HepG2 (cell line): Measurements from ENCODE around the gene NPC1.

Experiments
- BHLHE40 ChIP-seq: IDR thresholded peaks from 2 replicates; pipeline ENCODE4 v1.6.1; 2011; ENCODE audit warnings: low read length, improper control_type of control experiment
- MAZ ChIP-seq, 2 experiments: sonication (generic) in 1 of 2; formaldehyde crosslinking in 1 of 2; IDR thresholded peaks; 2 replicates each; pipeline versions ENCODE4 v1.5.0 to v1.6.1; 2012 to 2020; ENCODE audit warnings: low read depth in 2 of 2, mild to moderate bottlenecking in 2 of 2, borderline replicate concordance in 1 of 2, improper control_type of control experiment in 1 of 2, low read length in 1 of 2, missing genetic modification reagents in 1 of 2, moderate library complexity in 1 of 2
- MED1 ChIP-seq: sonication (generic); formaldehyde crosslinking; IDR thresholded peaks from 2 replicates; pipeline ENCODE4 v1.4.0; 2020; ENCODE audit warnings: missing genetic modification reagents
- MEIS1 ChIP-seq: sonication (generic); formaldehyde crosslinking; IDR thresholded peaks from 2 replicates; pipeline ENCODE4 v1.9.0; 2021; ENCODE audit warnings: mild to moderate bottlenecking, missing genetic modification reagents, moderate library complexity, borderline replicate concordance
- POLR2A ChIP-seq, 2 experiments: IDR thresholded peaks; 2 replicates each; pipeline ENCODE4 v1.6.1; 2011; ENCODE audit warnings: low read depth in 2 of 2, low read length in 2 of 2, mild to moderate bottlenecking in 1 of 2, moderate library complexity in 1 of 2; ENCODE audit not compliant: insufficient read depth in 1 of 2
- POLR2AphosphoS5 ChIP-seq: IDR thresholded peaks from 2 replicates; pipeline ENCODE4 v1.6.1; 2012; ENCODE audit warnings: low read depth, low read length
- SP1 ChIP-seq, 2 experiments: fragments of 450-650 bp in 1 of 2; sonication (generic) in 1 of 2; formaldehyde crosslinking in 1 of 2; IDR thresholded peaks; 2 replicates each; pipeline versions ENCODE4 v1.4.0 to v1.6.1; 2016 to 2020; ENCODE audit warnings: missing genetic modification reagents in 1 of 2
- TAF15 ChIP-seq: fragments of 200-400 bp; formaldehyde crosslinking; IDR thresholded peaks from one replicate; pipeline ENCODE4 v1.6.1; 2018; ENCODE audit warnings: mild to moderate bottlenecking, low read depth, low read length; ENCODE audit not compliant: poor library complexity, severe bottlenecking
- ZNF550 ChIP-seq: sonication (generic); formaldehyde crosslinking; IDR thresholded peaks from 2 replicates; pipeline ENCODE4 v1.4.0; 2020; ENCODE audit warnings: mild to moderate bottlenecking, missing genetic modification reagents, borderline replicate concordance
- TF ChIP-seq, protein P1 (sequence below): sonication (generic); formaldehyde crosslinking; IDR thresholded peaks from 2 replicates; pipeline ENCODE4 v1.5.0; 2020; ENCODE audit warnings: mild to moderate bottlenecking, missing genetic modification reagents, moderate library complexity
- TF ChIP-seq, protein P2 (sequence below): sonication (generic); formaldehyde crosslinking; IDR thresholded peaks from 2 replicates; pipeline ENCODE4 v1.4.0; 2020; ENCODE audit warnings: low read depth, mild to moderate bottlenecking, missing genetic modification reagents

DNA sequence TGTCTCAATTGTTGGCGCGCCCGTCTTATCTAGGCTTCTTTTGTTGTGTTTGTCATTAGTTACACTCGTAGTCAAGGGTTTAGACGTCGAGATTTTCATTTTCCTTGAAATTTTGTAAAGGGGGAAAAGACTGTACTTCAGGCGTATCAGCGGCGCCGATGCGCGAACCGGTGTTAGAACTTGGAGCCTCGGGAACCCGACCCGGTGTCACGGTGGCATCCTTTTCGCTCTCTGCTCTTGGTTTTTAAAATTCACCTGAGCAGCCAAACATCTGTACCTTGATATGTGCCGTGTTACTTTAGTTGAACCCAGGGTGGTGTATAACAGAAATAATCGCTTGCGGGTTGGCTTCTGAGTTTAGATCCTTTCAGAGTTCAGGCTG, 82.4 kb downstream of the NPC1 start:
- TF ChIP-seq, protein P1, sequence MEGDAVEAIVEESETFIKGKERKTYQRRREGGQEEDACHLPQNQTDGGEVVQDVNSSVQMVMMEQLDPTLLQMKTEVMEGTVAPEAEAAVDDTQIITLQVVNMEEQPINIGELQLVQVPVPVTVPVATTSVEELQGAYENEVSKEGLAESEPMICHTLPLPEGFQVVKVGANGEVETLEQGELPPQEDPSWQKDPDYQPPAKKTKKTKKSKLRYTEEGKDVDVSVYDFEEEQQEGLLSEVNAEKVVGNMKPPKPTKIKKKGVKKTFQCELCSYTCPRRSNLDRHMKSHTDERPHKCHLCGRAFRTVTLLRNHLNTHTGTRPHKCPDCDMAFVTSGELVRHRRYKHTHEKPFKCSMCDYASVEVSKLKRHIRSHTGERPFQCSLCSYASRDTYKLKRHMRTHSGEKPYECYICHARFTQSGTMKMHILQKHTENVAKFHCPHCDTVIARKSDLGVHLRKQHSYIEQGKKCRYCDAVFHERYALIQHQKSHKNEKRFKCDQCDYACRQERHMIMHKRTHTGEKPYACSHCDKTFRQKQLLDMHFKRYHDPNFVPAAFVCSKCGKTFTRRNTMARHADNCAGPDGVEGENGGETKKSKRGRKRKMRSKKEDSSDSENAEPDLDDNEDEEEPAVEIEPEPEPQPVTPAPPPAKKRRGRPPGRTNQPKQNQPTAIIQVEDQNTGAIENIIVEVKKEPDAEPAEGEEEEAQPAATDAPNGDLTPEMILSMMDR (CRISPR knock-in tag): no peak
- no peak for TF ChIP-seq SP1 (IDR thresholded peaks at IDR 0.05)
- TF ChIP-seq SP1 (CRISPR knock-in tag; IDR thresholded peaks at IDR 0.05): no peak
- TF ChIP-seq POLR2AphosphoS5: no peak
- TF ChIP-seq TAF15: no peak
- no peak for TF ChIP-seq POLR2A (IDR thresholded peaks at IDR 0.05; ENCODE audit: insufficient read depth in 1 of 2, low read depth in 2 of 2, low read length in 2 of 2)
- no peak for TF ChIP-seq MEIS1 (CRISPR knock-in tag)
- TF ChIP-seq ZNF550 (CRISPR knock-in tag): no peak
- TF ChIP-seq, protein P2, sequence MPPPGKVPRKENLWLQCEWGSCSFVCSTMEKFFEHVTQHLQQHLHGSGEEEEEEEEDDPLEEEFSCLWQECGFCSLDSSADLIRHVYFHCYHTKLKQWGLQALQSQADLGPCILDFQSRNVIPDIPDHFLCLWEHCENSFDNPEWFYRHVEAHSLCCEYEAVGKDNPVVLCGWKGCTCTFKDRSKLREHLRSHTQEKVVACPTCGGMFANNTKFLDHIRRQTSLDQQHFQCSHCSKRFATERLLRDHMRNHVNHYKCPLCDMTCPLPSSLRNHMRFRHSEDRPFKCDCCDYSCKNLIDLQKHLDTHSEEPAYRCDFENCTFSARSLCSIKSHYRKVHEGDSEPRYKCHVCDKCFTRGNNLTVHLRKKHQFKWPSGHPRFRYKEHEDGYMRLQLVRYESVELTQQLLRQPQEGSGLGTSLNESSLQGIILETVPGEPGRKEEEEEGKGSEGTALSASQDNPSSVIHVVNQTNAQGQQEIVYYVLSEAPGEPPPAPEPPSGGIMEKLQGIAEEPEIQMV (CRISPR knock-in tag): no peak
- TF ChIP-seq MED1 (CRISPR knock-in tag): no peak
- TF ChIP-seq BHLHE40: no peak
- TF ChIP-seq MAZ (IDR thresholded peaks at IDR 0.05; ENCODE audit: borderline replicate concordance, low read depth, low read length): no peak
- TF ChIP-seq MAZ (CRISPR knock-in tag; IDR thresholded peaks at IDR 0.05; ENCODE audit: low read depth): no peak
